HG03159 (cell line): ENCODE measurements around the gene B3GLCT.
"Not testable (repeated sequence)": the region's sequence is repeated elsewhere in the genome, so short reads cannot be mapped to it uniquely, and the experiment has no call there.

Experiments
- ATAC-seq: cut with Tn5 transposase; IDR thresholded peaks from one replicate; pipeline ENCODE4 v1.9.1; 2021; ENCODE audit warnings: mild to moderate bottlenecking, moderate library complexity; ENCODE audit not compliant: unreplicated experiment

B3GLCT gene

GRCh38 chr13:31339616-31340015, 139.8 kb downstream of the B3GLCT start:
- ATAC-seq, result not testable (repeated sequence)

DNA sequence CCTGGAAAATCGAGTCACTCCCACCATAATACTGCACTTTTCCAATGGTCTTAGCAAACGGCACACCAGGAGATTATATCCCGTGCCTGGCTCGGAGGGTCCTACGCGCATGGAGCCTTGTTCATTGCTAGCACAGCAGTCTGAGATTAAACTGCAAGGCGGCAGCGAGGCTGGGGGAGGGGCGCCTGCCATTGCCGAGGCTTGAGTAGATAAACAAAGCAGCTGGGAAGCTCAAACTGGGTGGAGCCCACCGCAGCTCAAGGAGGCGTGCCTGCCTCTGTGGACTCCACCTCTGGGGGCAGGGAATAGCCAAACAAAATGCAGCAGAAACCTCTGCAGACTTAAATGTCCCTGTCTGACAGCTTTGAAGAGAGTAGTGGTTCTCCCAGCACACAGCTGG, 141.1 kb downstream of the B3GLCT start:
- not testable (repeated sequence) for ATAC-seq

- no peak for ATAC-seq
Measured at GRCh38 chr13:31346891-31347290, 147.1 kb downstream of the B3GLCT start.

DNA sequence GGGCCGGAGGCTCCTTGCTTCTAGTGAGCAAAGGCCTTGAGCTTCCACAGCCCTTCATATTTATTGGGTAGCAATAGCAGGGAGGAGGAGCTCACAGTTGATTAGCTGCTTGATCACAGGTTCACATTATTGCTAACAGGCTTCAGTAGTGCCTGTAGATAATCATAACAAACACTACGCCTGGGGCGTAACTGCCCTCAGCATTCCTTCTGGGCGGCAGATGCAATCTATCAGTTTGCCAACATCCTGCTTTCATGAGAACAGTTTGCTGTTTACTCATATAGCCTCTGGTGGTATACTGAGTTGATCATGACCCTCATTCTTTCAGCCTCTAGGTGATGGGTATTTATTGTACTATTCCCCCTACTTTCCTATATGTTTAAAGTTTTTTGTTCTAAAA, 149.4 kb downstream of the B3GLCT start:
- ATAC-seq, result no peak

DNA sequence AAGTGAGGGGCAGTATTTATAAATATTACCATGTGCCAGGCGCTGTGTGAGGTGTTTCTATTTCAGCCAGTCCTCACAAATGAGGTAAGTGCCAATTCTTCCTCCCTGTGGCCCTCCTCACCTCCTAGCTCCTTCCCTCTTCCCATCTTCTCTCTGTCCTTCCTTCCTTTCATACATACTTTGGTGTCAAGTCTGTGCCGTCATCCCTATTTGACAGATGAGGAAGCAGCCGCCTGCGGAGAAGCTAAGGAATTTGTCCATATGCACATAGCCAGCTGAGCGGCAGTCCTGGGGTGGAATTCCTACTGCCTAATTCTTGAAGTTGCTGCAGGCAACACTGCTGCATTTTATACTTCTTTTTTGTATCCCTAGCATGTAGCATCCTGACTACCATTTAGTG, 150.8 kb downstream of the B3GLCT start:
- ATAC-seq, result no peak

DNA sequence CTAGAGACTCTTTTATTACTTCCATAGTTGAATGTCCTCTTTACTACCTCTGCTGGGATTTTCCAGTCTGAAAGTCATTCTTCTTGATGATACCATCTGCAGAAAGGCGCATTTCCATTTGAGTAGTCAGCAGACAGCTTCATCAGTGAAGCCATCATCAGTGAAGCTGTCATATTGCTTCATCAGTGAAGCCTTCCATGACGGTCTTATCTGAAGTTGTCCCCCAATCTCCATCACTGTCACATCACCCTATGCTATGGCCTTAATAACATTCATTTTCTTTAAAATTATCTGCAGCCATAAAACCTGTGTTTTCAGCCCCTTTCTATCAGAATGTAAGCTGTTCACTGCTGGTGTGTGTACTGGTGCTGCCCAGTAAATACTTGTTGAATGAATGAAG, 151.6 kb downstream of the B3GLCT start:
- ATAC-seq, result no peak

DNA sequence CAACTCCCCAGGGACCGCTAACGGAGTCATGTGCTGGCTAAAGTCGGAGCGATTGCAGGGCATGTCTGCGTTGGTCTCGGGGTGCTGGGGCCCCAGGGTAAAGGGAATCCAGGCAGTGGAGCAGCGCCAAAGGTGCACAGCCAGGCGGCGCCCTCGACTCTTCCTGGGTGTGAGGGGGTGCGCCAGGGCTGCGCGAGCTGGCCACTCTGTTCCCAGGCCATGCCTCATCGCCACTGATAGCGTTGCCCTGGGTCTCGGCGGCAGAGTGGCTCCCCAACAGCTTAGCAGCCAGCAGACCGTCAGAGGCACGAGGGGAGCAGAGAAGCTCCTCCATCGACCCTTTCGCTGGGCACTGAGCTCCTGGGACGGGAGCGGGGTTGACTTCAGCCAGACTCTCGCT, 152.7 kb downstream of the B3GLCT start:
- ATAC-seq, result no peak

- no peak for ATAC-seq
Measured at GRCh38 chr13:31355001-31355400, 155.2 kb downstream of the B3GLCT start.

DNA sequence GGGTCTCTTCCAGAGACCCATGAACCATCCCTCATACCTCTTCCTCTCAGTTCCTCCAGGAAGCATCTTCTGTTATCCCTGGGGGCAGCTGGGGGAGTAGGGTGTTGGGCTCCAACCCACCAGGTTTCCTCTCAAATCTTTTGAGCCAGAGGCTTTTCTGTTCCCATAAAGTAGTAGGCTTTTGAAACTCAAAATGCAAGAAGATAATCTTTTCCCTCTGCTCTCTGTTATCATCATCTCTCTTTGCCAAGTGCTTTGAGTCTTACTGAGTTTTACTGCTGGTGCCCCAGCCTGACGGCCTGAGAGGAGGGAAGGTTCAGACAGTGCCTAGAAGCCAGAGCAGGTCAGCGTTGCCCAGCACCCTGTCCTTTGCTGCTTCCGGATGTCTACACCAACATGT, 157.2 kb downstream of the B3GLCT start:
- ATAC-seq, result no peak

DNA sequence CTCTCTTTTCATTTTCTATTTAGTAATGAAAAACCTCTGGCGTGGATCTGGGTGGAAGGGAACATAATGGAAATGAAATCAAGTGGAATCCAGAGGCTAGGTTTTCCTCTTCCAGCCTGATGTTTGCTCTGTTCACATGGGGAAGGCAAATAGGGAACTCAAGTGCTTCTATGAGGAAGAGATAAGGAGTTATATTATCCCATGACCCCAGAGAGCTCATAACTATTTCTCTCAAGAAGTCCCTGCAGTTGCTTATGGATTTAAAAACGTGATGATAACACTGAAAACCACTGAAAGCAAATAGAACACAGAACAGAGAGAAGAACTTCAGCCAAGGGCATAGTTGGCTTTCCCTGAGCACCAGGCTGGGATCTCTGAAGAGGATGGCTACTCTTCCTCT, 157.8 kb downstream of the B3GLCT start:
- no peak for ATAC-seq

DNA sequence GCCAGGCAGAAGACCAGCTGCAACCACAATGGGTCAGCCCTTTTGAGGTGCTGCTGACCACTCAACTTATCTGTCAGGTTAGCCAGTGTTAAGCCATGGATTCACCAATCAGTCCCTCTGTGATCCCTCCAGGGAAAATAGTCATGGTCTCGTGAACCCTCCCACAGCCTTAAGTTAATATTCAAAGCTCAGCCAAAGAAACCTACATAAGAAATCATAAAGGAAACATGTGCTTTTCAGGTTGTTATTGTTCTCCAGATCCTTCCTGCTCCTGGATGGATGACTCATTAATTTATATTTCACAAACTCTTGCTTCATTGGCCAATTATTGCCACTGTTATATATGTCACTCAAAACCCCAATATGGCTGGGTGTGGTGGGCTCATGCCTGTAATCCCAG, 161.9 kb downstream of the B3GLCT start:
- no peak for ATAC-seq

DNA sequence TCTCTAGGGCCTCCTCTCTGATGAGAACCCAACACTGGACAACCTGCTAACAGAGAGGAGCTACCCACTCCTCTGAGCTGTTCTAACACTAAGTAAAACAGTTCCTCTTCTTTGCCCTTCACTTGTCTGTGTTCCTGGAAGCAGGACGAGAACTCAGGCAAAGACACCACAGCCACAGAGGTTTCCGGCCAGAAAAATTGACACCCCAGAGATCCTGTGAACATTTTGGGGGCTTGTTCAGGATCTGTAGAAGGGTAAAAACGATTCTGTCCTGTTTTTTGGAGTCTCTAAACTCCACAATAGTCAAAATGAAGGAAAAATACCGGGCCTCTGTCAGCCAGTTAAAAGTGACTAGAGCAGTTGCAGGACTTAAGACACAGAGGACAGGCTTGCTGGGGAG, 165.9 kb downstream of the B3GLCT start:
- no peak for ATAC-seq

GRCh38 chr13:31367410-31367809, 167.6 kb downstream of the B3GLCT start:
- ATAC-seq, result no peak

- no peak for ATAC-seq
Measured at GRCh38 chr13:31369213-31369612, 169.4 kb downstream of the B3GLCT start.

DNA sequence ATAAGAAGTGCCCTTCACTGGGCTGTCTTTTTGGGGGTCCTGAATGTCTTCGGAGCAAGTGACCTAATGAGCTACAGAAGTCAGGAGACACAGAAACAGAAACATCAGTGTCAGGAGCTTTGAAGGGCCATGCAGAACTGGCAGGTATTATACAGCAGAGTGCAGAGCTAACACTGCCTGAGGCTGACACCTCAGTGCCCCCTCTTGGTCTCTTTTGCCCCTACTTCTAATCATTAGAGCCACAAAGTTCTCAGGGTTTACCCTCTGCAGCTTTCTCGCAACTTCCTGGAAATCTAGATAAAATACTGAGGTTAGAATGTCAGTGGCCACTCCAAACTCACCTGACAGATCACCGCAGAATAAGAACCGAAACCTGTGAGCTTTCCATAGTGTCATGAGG, 172.7 kb downstream of the B3GLCT start:
- no peak for ATAC-seq

DNA sequence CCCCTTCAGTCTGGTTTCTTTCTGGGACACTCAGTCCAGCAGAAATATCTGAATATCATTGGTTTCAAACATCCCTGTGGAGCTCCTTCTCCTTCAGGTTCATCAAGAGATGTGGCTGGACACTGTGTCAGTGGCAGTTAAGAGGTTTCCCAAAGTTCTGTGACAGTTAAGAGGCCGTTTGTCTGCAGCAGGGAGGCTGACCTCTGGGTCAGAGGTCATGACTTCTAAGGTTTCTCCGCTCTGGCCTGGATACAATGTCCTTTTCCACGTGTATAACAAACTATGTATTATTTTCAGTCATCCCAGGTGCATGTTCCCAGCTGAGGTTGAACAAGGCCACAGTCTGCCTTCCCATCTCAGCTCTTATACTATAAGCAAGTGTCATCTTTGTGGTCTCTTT, 174.9 kb downstream of the B3GLCT start:
- no peak for ATAC-seq

DNA sequence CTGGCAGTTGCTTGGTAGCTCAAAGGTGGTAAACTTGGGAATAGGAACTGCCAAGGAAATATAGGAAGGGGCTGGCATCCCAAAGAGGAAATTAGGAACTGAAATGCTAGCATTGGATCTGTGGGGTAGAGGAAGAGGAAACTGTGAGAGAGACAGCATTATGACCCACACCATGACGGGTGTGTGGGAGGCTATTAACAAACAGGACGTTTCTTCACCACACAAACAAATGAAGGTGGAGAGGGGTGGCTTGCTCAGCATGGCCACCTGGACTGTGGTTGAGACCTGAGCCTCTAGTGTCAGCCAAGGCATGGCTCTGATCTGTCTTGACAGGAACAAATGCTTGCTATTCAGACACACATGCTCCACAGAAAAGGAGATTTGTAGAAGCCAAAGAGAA, 178.2 kb downstream of the B3GLCT start:
- ATAC-seq, result peak; percentile 85

- ATAC-seq, result no peak
Measured at GRCh38 chr13:31380715-31381114, 180.9 kb downstream of the B3GLCT start.
